SU-DHL-6 (cell line): Measurements from ENCODE around the gene P3H2.
"Not testable (repeated sequence)": the region's sequence is repeated elsewhere in the genome, so short reads cannot be mapped to it uniquely, and the experiment has no call there.

Source experiments
- H2AFZ ChIP-seq: fragments of 200-600 bp; sonication (generic); 2 replicates; pipeline ENCODE4 v1.6.1; 2014; ENCODE audit warnings: low read depth, mild to moderate bottlenecking, moderate library complexity, mixed read lengths, antibody characterized with exemption, low read length; ENCODE audit not compliant: severe bottlenecking
- H3F3A ChIP-seq: fragments of 200-600 bp; shearing (Covaris generic); 2 replicates; pipeline ENCODE4 v1.6.0; 2016; ENCODE audit warnings: antibody characterized with exemption, mild to moderate bottlenecking; ENCODE audit not compliant: insufficient read depth
- H3K27ac ChIP-seq: fragments of 200-600 bp; sonication (generic); 2 replicates; pipeline ENCODE4 v1.5.1; 2016; ENCODE audit warnings: low read depth, mild to moderate bottlenecking, low read length, moderate library complexity, mixed read lengths
- H3K27me3 ChIP-seq: fragments of 200-600 bp; sonication (generic), shearing (Covaris generic); 2 replicates; pipeline ENCODE4 v1.6.0; 2014; ENCODE audit warnings: mild to moderate bottlenecking, low read length
- H3K36me3 ChIP-seq: fragments of 200-600 bp; sonication (generic); 2 replicates; pipeline ENCODE4 v1.6.1; 2014; ENCODE audit warnings: mild to moderate bottlenecking, low read length, mixed read lengths
- H3K4me2 ChIP-seq: fragments of 300-600, 200-600 bp; shearing (Covaris generic), sonication (generic); 2 replicates; pipeline ENCODE4 v1.6.0; 2014; ENCODE audit warnings: low read length, low read depth, mild to moderate bottlenecking; ENCODE audit not compliant: poor library complexity, severe bottlenecking
- H3K4me3 ChIP-seq: fragments of 200-600 bp; sonication (generic); 2 replicates; pipeline ENCODE4 v1.5.1; 2014; ENCODE audit warnings: antibody characterized with exemption, low read length, mild to moderate bottlenecking, mixed read lengths; ENCODE audit not compliant: insufficient read depth, poor library complexity, severe bottlenecking
- H3K79me2 ChIP-seq: fragments of 200-600 bp; sonication (generic); 2 replicates; pipeline ENCODE4 v1.6.1; 2014; ENCODE audit warnings: mild to moderate bottlenecking, low read length, moderate library complexity; ENCODE audit not compliant: insufficient read depth
- H3K9ac ChIP-seq: fragments of 200-600 bp; sonication (generic); 2 replicates; pipeline ENCODE4 v1.7.0; 2014; ENCODE audit warnings: mild to moderate bottlenecking, low read length
- H3K9me2 ChIP-seq: fragments of 200-600 bp; sonication (generic); replicated peaks from 2 replicates; pipeline ENCODE4 v1.6.1; 2014; ENCODE audit warnings: low read length; ENCODE audit not compliant: insufficient read depth
- H3K9me3 ChIP-seq: fragments of 200-600 bp; sonication (generic); 2 replicates; pipeline ENCODE4 v1.6.1; 2014; ENCODE audit warnings: low read length, mixed read lengths; ENCODE audit not compliant: insufficient read depth
- H4K20me1 ChIP-seq: fragments of 200-600 bp; sonication (generic); 2 replicates; pipeline ENCODE4 v1.6.1; 2014; ENCODE audit warnings: low read depth, mild to moderate bottlenecking, antibody characterized with exemption, low read length, moderate library complexity, mixed read lengths
- CTCF ChIP-seq: fragments of 200-600 bp; sonication (generic); IDR thresholded peaks from one replicate; pipeline ENCODE4 v1.5.1; 2017; ENCODE audit warnings: antibody characterized with exemption, mild to moderate bottlenecking, low read length, moderate library complexity; ENCODE audit not compliant: insufficient read depth, poor library complexity, severe bottlenecking
- EZH2phosphoT487 ChIP-seq: fragments of 200-600 bp; sonication (generic), shearing (Covaris generic); conservative IDR thresholded peaks from 2 replicates; pipeline ENCODE4 v1.6.1; 2018; ENCODE audit warnings: mild to moderate bottlenecking, antibody characterized with exemption, low read length, moderate library complexity, mixed read lengths

The P3H2 gene

GRCh38 chr3:189962466-189962865 is 158.2 kb downstream of the P3H2 start:
- Histone ChIP-seq H3F3A (no peaks in the 10 kb centered on the region), H3K9me3 (no peaks in the 10 kb centered on the region), H3K4me3 (no peak overlapping the region), H3K27me3 (no peaks in the 10 kb centered on the region), H3K79me2 (no peaks in the 10 kb centered on the region), H4K20me1 (no peaks in the 10 kb centered on the region), H3K4me2 (no peak overlapping the region), H3K9me2 (no peaks in the 10 kb centered on the region), H3K9ac (no peak overlapping the region), H3K36me3 (no peaks in the 10 kb centered on the region), H2AFZ (no peak overlapping the region), H3K27ac (no peak overlapping the region)
- TF ChIP-seq CTCF: no peak
- TF ChIP-seq EZH2phosphoT487: no peak

- H3K9me2 ChIP-seq: no peaks in the 10 kb centered on the region
- H3K79me2 ChIP-seq: no peaks in the 10 kb centered on the region
- peak; percentile 88 for TF ChIP-seq CTCF
- no peak for TF ChIP-seq EZH2phosphoT487
- no peaks in the 10 kb centered on the region for H3K9me3 ChIP-seq
- no peak overlapping the region for H2AFZ ChIP-seq
- H3K4me2 ChIP-seq: no peak overlapping the region
- H3K9ac ChIP-seq: no peak overlapping the region
- H3K27ac ChIP-seq: no peak overlapping the region
- no peak overlapping the region for H3K4me3 ChIP-seq
- H4K20me1 ChIP-seq: no peaks in the 10 kb centered on the region
- H3F3A ChIP-seq: no peaks in the 10 kb centered on the region
- no peaks in the 10 kb centered on the region for H3K36me3 ChIP-seq
- no peaks in the 10 kb centered on the region for H3K27me3 ChIP-seq
These were observed 159.1 kb downstream of the P3H2 start for GRCh38 chr3:189961522-189962161.

GRCh38 chr3:189961086-189961485 is 159.6 kb downstream of the P3H2 start:
- not testable (repeated sequence) for H3K27me3 ChIP-seq, H3K9me2 ChIP-seq, H3K27ac ChIP-seq, H4K20me1 ChIP-seq, H3K36me3 ChIP-seq, H3F3A ChIP-seq, H3K79me2 ChIP-seq, H3K4me3 ChIP-seq, H3K4me2 ChIP-seq, H3K9me3 ChIP-seq, H3K9ac ChIP-seq, H2AFZ ChIP-seq

GRCh38 chr3:189954733-189955665 is 165.7 kb downstream of the P3H2 start:
- no peaks in the 10 kb centered on the region for H3K9me2 ChIP-seq
- no peak overlapping the region for H2AFZ ChIP-seq
- H3K79me2 ChIP-seq: no peaks in the 10 kb centered on the region
- no peaks in the 10 kb centered on the region for H3K36me3 ChIP-seq
- no peak overlapping the region for H3K27ac ChIP-seq
- no peak overlapping the region for H3K9ac ChIP-seq
- H4K20me1 ChIP-seq: no peaks in the 10 kb centered on the region
- H3K4me2 ChIP-seq: no peak overlapping the region
- TF ChIP-seq CTCF (no peak), EZH2phosphoT487 (no peak)
- H3K27me3 ChIP-seq: no peaks in the 10 kb centered on the region
- H3K4me3 ChIP-seq: no peak overlapping the region
- H3F3A ChIP-seq: no peaks in the 10 kb centered on the region
- no peaks in the 10 kb centered on the region for H3K9me3 ChIP-seq
